ENCODE results near the gene GLCCI1.

GRCh38 chr7:8111282-8111960 lies 142.8 kb downstream of the GLCCI1 start:
- TF ChIP-seq CTCF (IDR thresholded peaks at IDR 0.05) (no peak), POLR2A (IDR thresholded peaks at IDR 0.05) (no peak)

Data from right lobe of liver (tissue), 4 donors.